Body of pancreas (tissue), 4 donors: ENCODE measurements around the gene DOK5.

Source experiments
- CTCF ChIP-seq, 7 experiments: fragments of 450-650 bp in 4 of 7; fragments of 200-600 bp in 3 of 7; sonication (generic) in 3 of 7; IDR thresholded peaks; one replicate each; pipeline ENCODE4 v1.5.1; 2016 to 2019; ENCODE audit warnings: antibody characterized with exemption in 7 of 7
- POLR2A ChIP-seq, 3 donors: fragments of 450-650 bp; IDR thresholded peaks; one replicate each; pipeline ENCODE4 v1.6.1; 2016; ENCODE audit warnings: antibody characterized with exemption in 3 of 3, mild to moderate bottlenecking in 2 of 3

DNA sequence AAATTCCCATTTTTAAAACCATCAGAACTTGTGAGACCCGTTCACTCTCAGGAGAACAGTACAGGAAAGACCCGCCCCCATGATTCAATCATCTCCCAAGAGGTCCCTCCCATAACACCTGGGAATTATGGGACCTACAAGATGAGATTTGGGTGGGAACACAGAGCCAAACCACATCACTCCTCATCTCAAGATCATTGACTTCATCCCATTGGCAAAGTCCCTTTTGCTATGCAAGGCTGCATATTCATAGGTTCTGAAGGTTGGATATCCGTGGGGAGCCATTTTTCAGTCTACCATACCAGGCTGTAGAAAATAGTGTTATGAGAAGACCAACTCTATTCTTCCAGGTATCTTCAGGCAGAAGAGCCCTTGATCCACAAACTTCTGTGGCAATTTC, 219.1 kb downstream of the DOK5 start:
- no peak for TF ChIP-seq CTCF (IDR thresholded peaks at IDR 0.05)
- no peak for TF ChIP-seq POLR2A (IDR thresholded peaks at IDR 0.05)
